Posterior cingulate gyrus (tissue), 11 donors: ENCODE results near the gene TENM4.
A peak's percentile ranks its signal among the peaks of the same experiment; 100 is the strongest.

Source experiments
- DNase-seq, 10 donors: peaks; one replicate each; pipeline versions ENCODE4 v3.0.0 to v3.0.0-alpha.2; 2020 to 2021; ENCODE audit warnings: mixed read lengths in 3 of 10
- intact Hi-C: fragments of 100-400 bp; cut with DNase I; formaldehyde crosslinking; loops from one replicate; pipeline ENCODE4 v1.15.1; 2023

Gene TENM4

GRCh38 chr11:78795621-78796261, 645.1 kb downstream of the TENM4 start:
- DNase-seq, result no peak
- intact Hi-C loops, result no loop called here

GRCh38 chr11:78791964-78792363, 648.9 kb downstream of the TENM4 start:
- DNase-seq, result no peak
- intact Hi-C loops, result no loop called here

- intact Hi-C loops, result no loop called here
- DNase-seq, result no peak
Observed at GRCh38 chr11:78791254-78791653, 649.6 kb downstream of the TENM4 start.

GRCh38 chr11:78790784-78791183, 650.0 kb downstream of the TENM4 start:
- intact Hi-C loops, result no loop called here

GRCh38 chr11:78789375-78789774, 651.5 kb downstream of the TENM4 start:
- intact Hi-C loops, result no loop called here
- DNase-seq, result no peak

More at GRCh38 chr11:78790784-78791183, 650.0 kb downstream of the TENM4 start:
- no peak for DNase-seq

- intact Hi-C loops, result no loop called here
- no peak for DNase-seq
Observed at GRCh38 chr11:78788533-78788932, 652.3 kb downstream of the TENM4 start.

- intact Hi-C loops, result no loop called here
- DNase-seq, result peak in 1 of 10 donors; percentile 84
Observed at GRCh38 chr11:78787696-78788095, 653.1 kb downstream of the TENM4 start.

GRCh38 chr11:78786746-78787145, 654.1 kb downstream of the TENM4 start:
- intact Hi-C loops, result no loop called here
- DNase-seq, result peak in 1 of 10 donors; percentile 82

GRCh38 chr11:78786086-78786485, 654.7 kb downstream of the TENM4 start:
- no peak for DNase-seq
- intact Hi-C loops, result no loop called here

GRCh38 chr11:78784321-78785061, 656.3 kb downstream of the TENM4 start:
- intact Hi-C loops, result no loop called here
- no peak for DNase-seq

GRCh38 chr11:78783846-78784245, 657.0 kb downstream of the TENM4 start:
- DNase-seq, result no peak

GRCh38 chr11:78783301-78783700, 657.5 kb downstream of the TENM4 start:
- no peak for DNase-seq
- intact Hi-C loops, result no loop called here

More at GRCh38 chr11:78783846-78784245, 657.0 kb downstream of the TENM4 start:
- intact Hi-C loops, result no loop called here

GRCh38 chr11:78782725-78783124, 658.1 kb downstream of the TENM4 start:
- intact Hi-C loops, result no loop called here
- no peak for DNase-seq

GRCh38 chr11:78780889-78781288, 659.9 kb downstream of the TENM4 start:
- DNase-seq, result no peak
- intact Hi-C loops, result no loop called here

- DNase-seq, result no peak
- intact Hi-C loops, result no loop called here
Observed at GRCh38 chr11:78773492-78773891, 667.3 kb downstream of the TENM4 start.

- no peak for DNase-seq
- intact Hi-C loops, result no loop called here
Observed at GRCh38 chr11:78773077-78773476, 667.8 kb downstream of the TENM4 start.

GRCh38 chr11:78772186-78772585, 668.6 kb downstream of the TENM4 start:
- intact Hi-C loops, result no loop called here

GRCh38 chr11:78770931-78771330, 669.9 kb downstream of the TENM4 start:
- intact Hi-C loops, result no loop called here
- DNase-seq, result no peak

More at GRCh38 chr11:78772186-78772585, 668.6 kb downstream of the TENM4 start:
- DNase-seq, result no peak

- DNase-seq, result no peak
- intact Hi-C loops, result no loop called here
Observed at GRCh38 chr11:78768971-78769370, 671.9 kb downstream of the TENM4 start.

- intact Hi-C loops, result no loop called here
- DNase-seq, result no peak
Observed at GRCh38 chr11:78768345-78768744, 672.5 kb downstream of the TENM4 start.

GRCh38 chr11:78767027-78767932, 673.5 kb downstream of the TENM4 start:
- intact Hi-C loops, result no loop called here
- DNase-seq, result no peak
